ENCODE results near the gene IFI27L2. TPM values are rescaled to one million over a fixed set of nuclear protein-coding genes. Genes with fewer than 3 reads are reported as not detected.

IFI27L2 gene
- polyA plus RNA-seq, 1 donor from 2014 or later: 23.7 TPM

DNA sequence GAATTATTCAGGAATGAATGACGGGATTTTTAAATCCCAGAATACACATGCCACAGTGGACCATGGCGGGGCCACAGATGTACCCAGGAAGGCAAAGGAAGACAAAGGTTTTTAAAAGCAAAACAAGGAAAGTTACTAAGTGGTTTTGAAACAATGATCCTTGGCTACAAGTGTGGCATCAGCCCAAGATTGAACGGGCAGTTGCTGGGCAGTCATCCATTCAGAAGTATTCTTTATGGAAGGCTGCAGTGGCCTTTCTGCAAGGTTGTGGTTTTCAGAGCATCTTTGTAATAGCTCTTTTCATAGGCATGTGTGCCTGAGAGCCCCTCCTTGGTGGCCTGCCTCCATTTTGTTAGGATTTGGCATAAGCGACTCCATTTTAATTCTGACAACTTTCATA is 32.3 kb downstream of the IFI27L2 start:
- Histone ChIP-seq H3K4me2 (ENCODE audit: low read length) (no peak overlapping the region), H3K9me2 (ENCODE audit: insufficient read depth, low read length) (no peaks in the 10 kb centered on the region), H3K36me3 (ENCODE audit: insufficient read depth, low read length) (no peaks in the 10 kb centered on the region), H3K4me3 (ENCODE audit: low read length) (no peak overlapping the region), H3K79me2 (replicated peaks; ENCODE audit: insufficient read depth, low read length) (no peaks in the 10 kb centered on the region), H3K9me3 (ENCODE audit: low read length) (no peaks in the 10 kb centered on the region), H3F3A (ENCODE audit: insufficient read depth, low read length, poor library complexity, severe bottlenecking) (no peaks in the 10 kb centered on the region), H3K9ac (ENCODE audit: low read length) (no peak overlapping the region), H2AFZ (ENCODE audit: low read depth, low read length) (no peak overlapping the region), H3K27me3 (ENCODE audit: insufficient read depth, low read depth, low read length) (no peaks in the 10 kb centered on the region), H3K27ac (ENCODE audit: low read length) (no peak overlapping the region), H4K20me1 (ENCODE audit: insufficient read depth) (no peaks in the 10 kb centered on the region)
- TF ChIP-seq REST (IDR thresholded peaks at IDR 0.05; ENCODE audit: borderline replicate concordance) (no peak), RAD21 (conservative IDR thresholded peaks at IDR 0.05) (no peak), TAF1 (IDR thresholded peaks at IDR 0.05; ENCODE audit: low read depth) (no peak), POLR2AphosphoS5 (IDR thresholded peaks at IDR 0.05) (no peak), EP300 (conservative IDR thresholded peaks at IDR 0.05; ENCODE audit: poor library complexity, severe bottlenecking) (no peak), MXI1 (conservative IDR thresholded peaks at IDR 0.05; ENCODE audit: poor library complexity, severe bottlenecking) (no peak), EZH2 (IDR thresholded peaks at IDR 0.05; ENCODE audit: borderline replicate concordance, insufficient read depth, low read length, poor library complexity, severe bottlenecking) (no peak), SMC3 (conservative IDR thresholded peaks at IDR 0.05; ENCODE audit: poor library complexity) (no peak)
- TF ChIP-seq, protein P1, sequence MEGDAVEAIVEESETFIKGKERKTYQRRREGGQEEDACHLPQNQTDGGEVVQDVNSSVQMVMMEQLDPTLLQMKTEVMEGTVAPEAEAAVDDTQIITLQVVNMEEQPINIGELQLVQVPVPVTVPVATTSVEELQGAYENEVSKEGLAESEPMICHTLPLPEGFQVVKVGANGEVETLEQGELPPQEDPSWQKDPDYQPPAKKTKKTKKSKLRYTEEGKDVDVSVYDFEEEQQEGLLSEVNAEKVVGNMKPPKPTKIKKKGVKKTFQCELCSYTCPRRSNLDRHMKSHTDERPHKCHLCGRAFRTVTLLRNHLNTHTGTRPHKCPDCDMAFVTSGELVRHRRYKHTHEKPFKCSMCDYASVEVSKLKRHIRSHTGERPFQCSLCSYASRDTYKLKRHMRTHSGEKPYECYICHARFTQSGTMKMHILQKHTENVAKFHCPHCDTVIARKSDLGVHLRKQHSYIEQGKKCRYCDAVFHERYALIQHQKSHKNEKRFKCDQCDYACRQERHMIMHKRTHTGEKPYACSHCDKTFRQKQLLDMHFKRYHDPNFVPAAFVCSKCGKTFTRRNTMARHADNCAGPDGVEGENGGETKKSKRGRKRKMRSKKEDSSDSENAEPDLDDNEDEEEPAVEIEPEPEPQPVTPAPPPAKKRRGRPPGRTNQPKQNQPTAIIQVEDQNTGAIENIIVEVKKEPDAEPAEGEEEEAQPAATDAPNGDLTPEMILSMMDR (IDR thresholded peaks at IDR 0.05; ENCODE audit: poor library complexity, severe bottlenecking): no peak

GRCh38 chr14:94093418-94093817 is 36.0 kb downstream of the IFI27L2 start:
- TF ChIP-seq, protein P1 (IDR thresholded peaks at IDR 0.05; ENCODE audit: poor library complexity, severe bottlenecking): no peak
- no peak for TF ChIP-seq RAD21 (conservative IDR thresholded peaks at IDR 0.05)
- no peak for TF ChIP-seq POLR2AphosphoS5 (IDR thresholded peaks at IDR 0.05)
- TF ChIP-seq MXI1 (conservative IDR thresholded peaks at IDR 0.05; ENCODE audit: poor library complexity, severe bottlenecking): no peak
- no peak for TF ChIP-seq EP300 (conservative IDR thresholded peaks at IDR 0.05; ENCODE audit: poor library complexity, severe bottlenecking)
- TF ChIP-seq EZH2 (IDR thresholded peaks at IDR 0.05; ENCODE audit: borderline replicate concordance, insufficient read depth, low read length, poor library complexity, severe bottlenecking): no peak
- TF ChIP-seq SMC3 (conservative IDR thresholded peaks at IDR 0.05; ENCODE audit: poor library complexity): no peak
- TF ChIP-seq REST (IDR thresholded peaks at IDR 0.05; ENCODE audit: borderline replicate concordance): no peak
- no peak for TF ChIP-seq TAF1 (IDR thresholded peaks at IDR 0.05; ENCODE audit: low read depth)
- Histone ChIP-seq H3K36me3 (ENCODE audit: insufficient read depth, low read length) (no peaks in the 10 kb centered on the region), H3K9ac (ENCODE audit: low read length) (no peak overlapping the region), H3K9me3 (ENCODE audit: low read length) (no peaks in the 10 kb centered on the region), H3K9me2 (ENCODE audit: insufficient read depth, low read length) (no peaks in the 10 kb centered on the region), H3K27ac (ENCODE audit: low read length) (no peak overlapping the region), H4K20me1 (ENCODE audit: insufficient read depth) (no peaks in the 10 kb centered on the region), H3K4me2 (ENCODE audit: low read length) (no peak overlapping the region), H3K79me2 (replicated peaks; ENCODE audit: insufficient read depth, low read length) (no peaks in the 10 kb centered on the region), H3F3A (ENCODE audit: insufficient read depth, low read length, poor library complexity, severe bottlenecking) (no peaks in the 10 kb centered on the region), H3K4me3 (ENCODE audit: low read length) (no peak overlapping the region), H2AFZ (ENCODE audit: low read depth, low read length) (no peak overlapping the region), H3K27me3 (ENCODE audit: insufficient read depth, low read depth, low read length) (no peaks in the 10 kb centered on the region)

Measured in neural cell (in vitro differentiated cells).